NT2/D1 (cell line): Measurements from ENCODE around the gene RIPOR3.

Experiments used
- SUZ12 ChIP-seq: IDR thresholded peaks from 2 replicates; pipeline ENCODE4 v1.6.1; 2011; ENCODE audit not compliant: insufficient read length, insufficient read depth; ENCODE audit errors: extremely low read depth
- YY1 ChIP-seq: IDR thresholded peaks from 2 replicates; pipeline ENCODE4 v1.6.1; 2011; ENCODE audit not compliant: insufficient read length, insufficient read depth

DNA sequence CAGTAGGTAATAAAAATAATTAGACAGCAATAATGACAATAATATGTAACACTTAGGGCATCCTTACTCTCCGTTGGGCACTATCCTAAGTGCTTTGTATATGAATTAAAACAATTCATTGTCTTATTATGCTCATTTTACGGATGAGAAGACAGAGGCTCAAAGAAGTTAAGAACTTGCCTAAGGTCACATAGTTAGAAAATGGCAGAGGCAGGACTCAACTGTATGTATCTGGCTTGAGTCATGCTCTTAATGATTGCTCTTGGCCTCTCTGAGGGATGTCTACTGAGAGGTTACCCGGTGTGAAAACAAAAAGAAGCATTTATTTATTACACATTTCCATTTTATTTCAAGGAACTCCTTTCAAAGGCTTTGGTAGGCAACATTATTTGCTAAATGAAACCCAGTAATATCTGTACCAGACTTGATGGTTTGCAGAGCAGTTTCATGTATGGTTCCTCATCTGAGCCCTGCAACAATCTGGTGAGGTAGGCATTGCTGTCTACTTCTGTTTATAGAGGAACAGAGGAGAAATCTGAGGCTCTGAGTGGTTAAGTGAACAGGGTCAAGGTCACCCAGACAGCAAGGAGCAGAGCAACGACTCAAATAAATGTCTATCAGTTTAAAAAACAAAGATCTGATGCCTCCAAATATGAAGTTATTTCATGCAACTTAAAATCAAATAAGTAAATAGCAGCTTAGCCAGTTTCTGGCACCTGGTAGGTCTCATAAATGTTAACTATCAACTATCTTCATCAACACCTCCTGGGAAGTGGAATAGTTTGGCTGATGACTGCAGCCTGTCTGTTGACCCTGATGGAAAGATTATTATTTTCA, 35.8 kb upstream of the RIPOR3 start:
- TF ChIP-seq YY1 (no peak), SUZ12 (no peak)
